ENCODE measurements around the gene OARD1.
"Not testable (repeated sequence)": the region's sequence is repeated elsewhere in the genome, so short reads cannot be mapped to it uniquely, and the experiment has no call there.

OARD1 gene

DNA sequence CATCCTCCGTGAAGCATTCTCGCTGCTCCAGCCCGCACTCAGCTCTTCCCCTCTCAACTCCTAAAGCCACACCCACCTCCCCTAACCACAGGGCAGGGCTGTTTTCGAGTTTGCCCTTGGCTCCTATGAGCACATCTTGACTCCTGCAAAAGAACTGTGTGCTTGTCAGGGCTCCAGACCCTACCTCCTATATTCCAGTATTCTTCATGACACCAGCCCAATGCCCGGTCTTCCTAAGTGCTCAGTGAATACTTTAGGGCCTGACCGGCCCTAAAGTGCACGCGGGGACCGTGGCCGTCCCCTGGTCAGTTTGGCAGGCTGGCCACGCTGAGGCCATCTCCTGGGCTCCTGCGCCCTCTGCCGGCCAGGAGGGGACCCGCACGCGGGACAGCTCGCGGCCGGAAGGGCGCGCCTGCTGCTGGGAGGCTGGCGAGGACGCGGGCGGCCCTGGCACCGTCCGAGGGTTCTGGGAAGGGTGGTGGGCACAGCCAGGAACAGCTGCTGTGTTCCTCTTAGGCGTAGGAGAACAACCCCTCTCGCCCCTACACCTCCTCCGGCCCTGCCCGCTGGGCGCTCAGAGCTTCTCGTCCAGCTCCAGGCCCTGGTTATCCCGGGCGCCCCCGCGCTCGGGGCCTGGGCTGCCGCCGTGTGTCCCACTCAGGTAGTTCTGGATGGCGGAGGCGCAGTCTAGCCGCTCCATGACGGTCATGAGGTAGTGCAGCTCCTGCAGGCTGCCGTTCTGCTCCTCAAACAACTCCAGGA is 44.2 kb downstream of the OARD1 start:
- peak; percentile 84 for DNase-seq (ENCODE audit: low spot score)
- H3K27ac ChIP-seq: peak overlapping the region in 1 of 2 donors; percentile 8
- peak overlapping the region; percentile 68 for H3K4me3 ChIP-seq
- TF ChIP-seq, protein P1, sequence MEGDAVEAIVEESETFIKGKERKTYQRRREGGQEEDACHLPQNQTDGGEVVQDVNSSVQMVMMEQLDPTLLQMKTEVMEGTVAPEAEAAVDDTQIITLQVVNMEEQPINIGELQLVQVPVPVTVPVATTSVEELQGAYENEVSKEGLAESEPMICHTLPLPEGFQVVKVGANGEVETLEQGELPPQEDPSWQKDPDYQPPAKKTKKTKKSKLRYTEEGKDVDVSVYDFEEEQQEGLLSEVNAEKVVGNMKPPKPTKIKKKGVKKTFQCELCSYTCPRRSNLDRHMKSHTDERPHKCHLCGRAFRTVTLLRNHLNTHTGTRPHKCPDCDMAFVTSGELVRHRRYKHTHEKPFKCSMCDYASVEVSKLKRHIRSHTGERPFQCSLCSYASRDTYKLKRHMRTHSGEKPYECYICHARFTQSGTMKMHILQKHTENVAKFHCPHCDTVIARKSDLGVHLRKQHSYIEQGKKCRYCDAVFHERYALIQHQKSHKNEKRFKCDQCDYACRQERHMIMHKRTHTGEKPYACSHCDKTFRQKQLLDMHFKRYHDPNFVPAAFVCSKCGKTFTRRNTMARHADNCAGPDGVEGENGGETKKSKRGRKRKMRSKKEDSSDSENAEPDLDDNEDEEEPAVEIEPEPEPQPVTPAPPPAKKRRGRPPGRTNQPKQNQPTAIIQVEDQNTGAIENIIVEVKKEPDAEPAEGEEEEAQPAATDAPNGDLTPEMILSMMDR (IDR thresholded peaks at IDR 0.05): peak; percentile 97

DNA sequence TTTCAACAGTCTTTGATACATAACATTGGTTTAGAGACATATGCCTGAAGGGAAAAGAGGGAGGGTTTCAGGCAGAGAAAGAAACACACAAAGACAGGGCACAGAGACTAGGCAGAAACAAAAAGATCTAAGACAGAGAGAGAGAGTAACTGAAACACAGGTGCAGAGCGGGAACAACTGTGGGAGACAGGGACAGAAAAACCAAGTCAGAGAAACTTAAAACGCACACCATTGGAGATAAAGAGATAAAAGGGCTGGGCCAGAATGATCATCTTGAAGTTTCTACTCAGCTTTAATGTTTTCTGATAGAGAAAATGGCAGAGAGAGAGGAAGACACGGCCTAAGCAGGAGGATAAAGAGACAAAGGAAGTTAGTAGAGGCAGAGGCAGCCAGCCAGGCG is 44.9 kb downstream of the OARD1 start:
- peak overlapping the region in 1 of 2 donors; percentile 8 for H3K27ac ChIP-seq
- DNase-seq (ENCODE audit: low spot score): no peak
- TF ChIP-seq, protein P1 (IDR thresholded peaks at IDR 0.05): no peak
- peak overlapping the region; percentile 68 for H3K4me3 ChIP-seq

DNA sequence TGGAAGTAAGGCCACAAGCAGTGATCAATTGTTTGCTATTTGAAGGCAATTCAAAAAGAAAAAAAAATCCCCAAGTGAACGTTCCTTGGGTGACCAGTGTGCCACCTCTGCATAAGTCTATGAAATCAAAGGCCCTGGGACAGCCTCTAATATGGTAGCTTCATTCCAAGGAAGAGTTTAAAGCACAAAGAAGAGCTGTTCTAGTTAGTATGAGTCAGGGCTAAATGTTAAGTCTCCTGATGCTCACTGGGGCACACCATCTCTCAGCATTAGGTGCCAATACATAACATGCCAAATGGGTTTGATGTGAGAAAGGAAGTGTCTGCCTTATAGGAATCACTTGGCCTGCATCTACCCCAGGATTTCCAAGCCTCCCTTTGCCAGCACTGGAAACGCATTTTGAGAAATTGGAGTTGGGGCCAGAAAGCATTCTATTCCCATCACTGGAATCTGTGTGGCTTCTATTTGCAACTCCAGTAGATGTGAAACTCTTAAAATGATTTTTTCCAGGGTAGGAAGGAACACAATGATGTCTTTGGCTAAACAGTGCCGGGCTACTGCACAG is 46.1 kb downstream of the OARD1 start:
- no peak for DNase-seq (ENCODE audit: low spot score)
- Histone ChIP-seq H3K27ac (no peak overlapping the region), H3K4me3 (no peak overlapping the region)
- TF ChIP-seq, protein P1 (IDR thresholded peaks at IDR 0.05): no peak

DNA sequence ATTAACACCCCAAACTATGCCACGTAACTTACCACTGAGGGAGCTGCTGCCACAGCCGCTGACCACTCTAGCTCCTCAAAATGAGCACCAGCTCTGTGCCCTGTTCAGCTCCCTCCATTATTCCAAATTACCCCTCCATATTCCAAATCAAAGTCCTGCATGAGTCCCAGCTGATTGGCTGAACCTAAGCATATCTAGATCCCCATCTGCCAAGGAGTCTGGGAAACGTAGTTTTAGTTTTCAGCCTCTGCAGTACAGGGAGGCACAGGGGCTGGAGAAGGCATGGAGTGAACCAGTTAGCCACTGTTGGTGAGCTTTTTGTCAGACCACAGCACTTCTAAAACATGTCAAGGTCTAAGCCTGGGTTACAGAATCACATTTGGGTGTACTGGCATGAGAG is 49.0 kb downstream of the OARD1 start:
- DNase-seq (ENCODE audit: low spot score): no peak
- TF ChIP-seq, protein P1 (IDR thresholded peaks at IDR 0.05): no peak
- H3K4me3 ChIP-seq: no peak overlapping the region
- H3K27ac ChIP-seq: no peak overlapping the region

DNA sequence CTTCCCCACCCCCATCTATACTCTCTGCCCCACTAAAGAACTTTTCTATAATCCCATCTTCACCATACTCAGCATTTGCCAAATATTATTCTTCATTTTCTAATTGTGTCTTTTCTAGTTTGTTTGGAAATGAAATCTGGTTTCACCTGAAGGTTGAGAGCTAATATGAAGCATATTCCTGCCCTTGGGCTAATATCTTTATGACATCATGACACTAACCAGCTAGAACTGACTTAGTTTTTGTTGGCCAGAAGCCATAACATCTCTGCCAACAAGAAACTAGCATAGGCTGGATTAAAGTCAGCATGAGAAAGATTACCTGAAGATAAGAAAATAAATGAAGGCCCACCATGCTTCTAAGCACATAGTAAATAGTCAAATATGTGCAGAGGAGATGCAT is 49.9 kb downstream of the OARD1 start:
- Histone ChIP-seq H3K4me3 (no peak overlapping the region), H3K27ac (no peak overlapping the region)
- no peak for DNase-seq (ENCODE audit: low spot score)
- TF ChIP-seq, protein P1 (IDR thresholded peaks at IDR 0.05): no peak

DNA sequence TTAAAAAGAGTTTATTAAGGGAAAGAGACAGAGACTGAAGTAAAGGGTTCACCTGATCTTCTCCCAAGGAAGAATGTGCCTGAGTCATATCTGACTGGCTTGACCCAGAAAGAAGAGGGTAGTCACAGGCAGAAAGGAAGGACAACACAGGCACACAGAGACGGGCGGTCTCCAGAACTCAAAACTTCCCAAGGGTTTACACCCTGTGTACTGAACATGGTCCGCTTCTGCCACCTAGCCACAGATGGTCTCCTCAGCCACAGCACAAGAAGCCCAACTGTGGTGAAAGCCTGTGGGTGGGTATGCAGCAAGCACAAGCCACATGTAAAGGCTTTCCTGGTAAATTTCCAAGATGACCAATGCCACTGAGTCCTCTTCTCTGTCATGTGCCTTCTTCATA is 50.3 kb downstream of the OARD1 start:
- DNase-seq (ENCODE audit: low spot score): no peak
- TF ChIP-seq, protein P1 (IDR thresholded peaks at IDR 0.05): no peak
- H3K27ac ChIP-seq: no peak overlapping the region
- H3K4me3 ChIP-seq: no peak overlapping the region

DNA sequence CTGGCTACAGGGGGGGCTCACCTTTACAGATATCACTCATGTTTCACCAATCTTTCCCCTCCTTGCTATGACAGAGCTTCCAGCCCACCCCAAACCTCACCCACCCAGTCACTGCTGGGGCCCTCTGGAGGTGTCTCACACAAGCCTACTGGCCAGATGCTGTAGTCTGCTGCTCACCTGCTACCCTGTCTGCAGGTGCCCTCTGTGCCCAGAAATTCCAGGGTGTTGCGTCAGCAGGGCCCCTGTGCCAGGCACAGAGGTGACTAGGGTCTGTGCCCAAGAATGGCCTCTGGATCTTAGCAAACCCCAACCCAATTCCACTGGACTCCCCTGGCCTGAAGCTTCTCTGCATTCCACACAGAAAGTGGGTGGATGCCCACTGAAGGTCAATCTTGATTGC is 54.5 kb downstream of the OARD1 start:
- H3K27ac ChIP-seq: no peak overlapping the region
- DNase-seq (ENCODE audit: low spot score): no peak
- TF ChIP-seq, protein P1 (IDR thresholded peaks at IDR 0.05): no peak
- no peak overlapping the region for H3K4me3 ChIP-seq

DNA sequence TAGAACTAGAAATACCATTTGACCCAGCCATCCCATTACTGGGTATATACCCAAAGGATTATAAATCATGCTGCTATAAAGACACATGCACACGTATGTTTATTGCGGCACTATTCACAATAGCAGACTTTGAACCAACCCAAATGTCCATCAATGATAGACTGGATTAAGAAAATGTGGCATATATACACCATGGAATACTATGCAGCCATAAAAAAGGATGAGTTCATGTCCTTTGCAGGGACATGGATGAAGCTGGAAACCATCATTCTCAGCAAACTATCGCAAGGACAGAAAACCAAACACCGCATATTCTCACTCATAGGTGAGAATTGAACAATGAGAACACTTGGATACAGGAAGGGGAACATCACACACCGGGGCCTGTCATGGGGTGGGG is 56.3 kb downstream of the OARD1 start:
- DNase-seq (ENCODE audit: low spot score); H3K4me3 ChIP-seq; H3K27ac ChIP-seq: not testable (repeated sequence)
